ENCODE data around the gene MPP3.

DNA sequence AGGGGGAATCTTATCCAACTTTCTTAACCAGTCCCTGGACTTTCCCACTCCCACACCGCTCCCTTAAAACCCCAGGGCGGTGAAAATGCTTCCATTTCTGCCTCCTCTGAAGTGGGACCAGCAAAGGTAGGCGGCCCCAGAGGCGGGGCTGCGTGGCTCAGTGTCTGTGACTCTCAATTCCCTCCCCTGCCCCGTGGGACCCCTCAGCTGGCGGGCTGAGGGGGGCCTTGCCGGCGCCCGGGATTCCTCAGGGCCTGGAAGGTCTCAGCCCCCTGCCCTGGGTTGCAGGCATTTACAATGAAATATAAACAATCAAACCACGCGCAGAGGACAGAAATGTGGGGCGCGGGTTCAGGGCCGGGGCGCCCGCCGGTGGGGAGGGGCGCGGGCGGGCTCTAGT is 78.0 kb downstream of the MPP3 start:
- TF ChIP-seq, protein P1, sequence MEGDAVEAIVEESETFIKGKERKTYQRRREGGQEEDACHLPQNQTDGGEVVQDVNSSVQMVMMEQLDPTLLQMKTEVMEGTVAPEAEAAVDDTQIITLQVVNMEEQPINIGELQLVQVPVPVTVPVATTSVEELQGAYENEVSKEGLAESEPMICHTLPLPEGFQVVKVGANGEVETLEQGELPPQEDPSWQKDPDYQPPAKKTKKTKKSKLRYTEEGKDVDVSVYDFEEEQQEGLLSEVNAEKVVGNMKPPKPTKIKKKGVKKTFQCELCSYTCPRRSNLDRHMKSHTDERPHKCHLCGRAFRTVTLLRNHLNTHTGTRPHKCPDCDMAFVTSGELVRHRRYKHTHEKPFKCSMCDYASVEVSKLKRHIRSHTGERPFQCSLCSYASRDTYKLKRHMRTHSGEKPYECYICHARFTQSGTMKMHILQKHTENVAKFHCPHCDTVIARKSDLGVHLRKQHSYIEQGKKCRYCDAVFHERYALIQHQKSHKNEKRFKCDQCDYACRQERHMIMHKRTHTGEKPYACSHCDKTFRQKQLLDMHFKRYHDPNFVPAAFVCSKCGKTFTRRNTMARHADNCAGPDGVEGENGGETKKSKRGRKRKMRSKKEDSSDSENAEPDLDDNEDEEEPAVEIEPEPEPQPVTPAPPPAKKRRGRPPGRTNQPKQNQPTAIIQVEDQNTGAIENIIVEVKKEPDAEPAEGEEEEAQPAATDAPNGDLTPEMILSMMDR (IDR thresholded peaks at IDR 0.05): no peak
- TF ChIP-seq POLR2A (IDR thresholded peaks at IDR 0.05): no peak
